ENCODE results near the gene CELF4.

CELF4 gene

DNA sequence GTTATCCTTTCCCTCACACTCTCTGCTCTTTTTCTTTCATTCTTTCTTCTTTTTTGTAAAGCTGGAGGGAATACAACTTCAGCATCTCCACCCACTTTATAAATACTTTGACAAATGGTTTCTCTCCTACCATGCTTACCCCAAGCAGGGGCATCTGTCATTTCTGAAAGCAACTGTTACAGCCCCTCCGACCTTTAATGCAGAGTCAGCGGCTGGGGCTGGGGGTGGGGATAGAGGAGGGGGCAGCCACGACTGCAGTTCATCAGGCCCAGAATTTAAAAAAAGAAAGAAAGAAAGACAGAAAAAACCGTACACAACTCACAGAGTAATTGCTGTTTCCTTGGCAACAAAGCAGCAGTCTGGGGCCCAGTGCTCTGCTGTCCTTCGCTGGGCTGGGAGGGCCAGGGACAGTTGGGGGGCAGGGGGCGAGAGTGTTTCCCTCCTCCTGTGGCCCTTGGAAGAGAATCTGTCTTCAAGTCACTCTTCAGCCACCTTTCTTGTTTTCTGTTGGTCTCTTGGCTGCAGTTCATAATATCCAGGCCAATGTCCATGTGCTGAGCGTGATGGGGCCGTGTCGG lies 53.8 kb downstream of the CELF4 start:
- no peak overlapping the region for H3K4me3 ChIP-seq (ENCODE audit: low read depth, low read length)
- TF ChIP-seq, protein P1, sequence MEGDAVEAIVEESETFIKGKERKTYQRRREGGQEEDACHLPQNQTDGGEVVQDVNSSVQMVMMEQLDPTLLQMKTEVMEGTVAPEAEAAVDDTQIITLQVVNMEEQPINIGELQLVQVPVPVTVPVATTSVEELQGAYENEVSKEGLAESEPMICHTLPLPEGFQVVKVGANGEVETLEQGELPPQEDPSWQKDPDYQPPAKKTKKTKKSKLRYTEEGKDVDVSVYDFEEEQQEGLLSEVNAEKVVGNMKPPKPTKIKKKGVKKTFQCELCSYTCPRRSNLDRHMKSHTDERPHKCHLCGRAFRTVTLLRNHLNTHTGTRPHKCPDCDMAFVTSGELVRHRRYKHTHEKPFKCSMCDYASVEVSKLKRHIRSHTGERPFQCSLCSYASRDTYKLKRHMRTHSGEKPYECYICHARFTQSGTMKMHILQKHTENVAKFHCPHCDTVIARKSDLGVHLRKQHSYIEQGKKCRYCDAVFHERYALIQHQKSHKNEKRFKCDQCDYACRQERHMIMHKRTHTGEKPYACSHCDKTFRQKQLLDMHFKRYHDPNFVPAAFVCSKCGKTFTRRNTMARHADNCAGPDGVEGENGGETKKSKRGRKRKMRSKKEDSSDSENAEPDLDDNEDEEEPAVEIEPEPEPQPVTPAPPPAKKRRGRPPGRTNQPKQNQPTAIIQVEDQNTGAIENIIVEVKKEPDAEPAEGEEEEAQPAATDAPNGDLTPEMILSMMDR (IDR thresholded peaks at IDR 0.05; ENCODE audit: low read depth, low read length, missing control alignments): no peak
- no peak for DNase-seq (ENCODE audit: low read depth)

- H3K4me3 ChIP-seq (ENCODE audit: low read depth, low read length): no peak overlapping the region
- TF ChIP-seq, protein P1 (IDR thresholded peaks at IDR 0.05; ENCODE audit: low read depth, low read length, missing control alignments): no peak
- no peak for DNase-seq (ENCODE audit: low read depth)
Observed at GRCh38 chr18:37509600-37509999, 56.0 kb downstream of the CELF4 start.

GRCh38 chr18:37508207-37508606 lies 57.4 kb downstream of the CELF4 start:
- H3K4me3 ChIP-seq (ENCODE audit: low read depth, low read length): no peak overlapping the region
- no peak for DNase-seq (ENCODE audit: low read depth)
- TF ChIP-seq, protein P1 (IDR thresholded peaks at IDR 0.05; ENCODE audit: low read depth, low read length, missing control alignments): no peak

- H3K4me3 ChIP-seq (ENCODE audit: low read depth, low read length): no peak overlapping the region
- no peak for DNase-seq (ENCODE audit: low read depth)
- TF ChIP-seq, protein P1 (IDR thresholded peaks at IDR 0.05; ENCODE audit: low read depth, low read length, missing control alignments): no peak
Observed at GRCh38 chr18:37507239-37507638, 58.4 kb downstream of the CELF4 start.

- H3K4me3 ChIP-seq (ENCODE audit: low read depth, low read length): no peak overlapping the region
- TF ChIP-seq, protein P1 (IDR thresholded peaks at IDR 0.05; ENCODE audit: low read depth, low read length, missing control alignments): no peak
Observed at GRCh38 chr18:37506001-37506400, 59.6 kb downstream of the CELF4 start.

DNA sequence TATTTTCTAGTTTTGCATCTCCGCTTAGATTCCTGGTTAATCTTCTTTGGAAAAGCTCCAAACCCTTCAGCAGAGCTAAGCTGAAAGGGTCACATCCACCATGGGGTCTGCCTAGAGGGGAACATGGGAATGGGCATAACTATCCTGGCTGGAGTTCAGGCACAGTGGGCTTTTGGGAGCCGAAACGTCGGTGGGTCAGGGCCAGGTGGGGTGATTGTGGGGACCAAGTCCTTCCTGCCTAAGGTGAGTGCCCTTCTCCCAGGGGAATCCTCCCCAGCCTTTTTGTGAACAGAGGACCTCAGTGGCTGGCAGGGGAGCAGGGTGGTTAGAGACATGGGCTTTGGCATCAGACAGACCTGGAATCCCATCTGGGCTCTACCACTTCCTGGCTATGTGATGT lies 60.3 kb downstream of the CELF4 start:
- no peak overlapping the region for H3K4me3 ChIP-seq (ENCODE audit: low read depth, low read length)
- no peak for DNase-seq (ENCODE audit: low read depth)
- TF ChIP-seq, protein P1 (IDR thresholded peaks at IDR 0.05; ENCODE audit: low read depth, low read length, missing control alignments): no peak

More at GRCh38 chr18:37506001-37506400, 59.6 kb downstream of the CELF4 start:
- DNase-seq (ENCODE audit: low read depth): no peak

DNA sequence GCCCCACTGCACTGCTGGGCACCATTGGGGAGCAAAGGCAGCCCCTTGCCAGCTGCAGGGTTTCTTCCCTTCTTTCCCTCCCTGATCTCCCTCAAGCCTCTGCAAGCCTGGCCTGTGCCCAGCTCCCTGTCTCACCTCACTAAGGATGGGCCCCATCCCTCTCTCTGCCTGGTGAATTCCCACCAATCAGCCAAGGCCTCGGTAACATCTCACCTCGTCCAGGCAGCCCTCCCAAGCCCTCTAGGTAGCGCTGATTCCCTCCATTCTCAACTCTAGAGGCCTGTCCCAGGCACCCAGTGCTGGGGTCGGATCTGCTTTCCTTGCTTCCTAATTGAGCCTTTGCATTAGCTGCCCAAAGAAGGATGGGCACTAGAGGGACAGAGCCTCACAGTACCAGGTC lies 63.0 kb downstream of the CELF4 start:
- no peak for DNase-seq (ENCODE audit: low read depth)
- no peak overlapping the region for H3K4me3 ChIP-seq (ENCODE audit: low read depth, low read length)
- TF ChIP-seq, protein P1 (IDR thresholded peaks at IDR 0.05; ENCODE audit: low read depth, low read length, missing control alignments): no peak

All from GM12864 (cell line).